Vagina (tissue), 2 donors: ENCODE data around the gene NDUFB8.
A peak's percentile ranks its signal among the peaks of the same experiment; 100 is the strongest.

Source experiments
- CTCF ChIP-seq, 3 experiments: fragments of 450-650 bp in 2 of 3; fragments of 200-600 bp in 1 of 3; sonication (generic) in 1 of 3; IDR thresholded peaks; one replicate each; pipeline ENCODE4 v1.5.1; 2017 to 2019; ENCODE audit warnings: antibody characterized with exemption in 3 of 3, mild to moderate bottlenecking in 2 of 3, moderate library complexity in 2 of 3
- POLR2A ChIP-seq, 2 donors: fragments of 450-650 bp; IDR thresholded peaks; one replicate each; pipeline ENCODE4 v1.6.1; 2017; ENCODE audit warnings: antibody characterized with exemption in 2 of 2, mild to moderate bottlenecking in 2 of 2, moderate library complexity in 2 of 2
- POLR2AphosphoS5 ChIP-seq, 2 donors: sonication (generic); formaldehyde crosslinking; IDR thresholded peaks; one replicate each; pipeline ENCODE4 v1.9.0; 2017; ENCODE audit warnings: antibody characterized with exemption in 2 of 2, mild to moderate bottlenecking in 2 of 2, low read depth in 1 of 2; ENCODE audit not compliant: insufficient read depth in 1 of 2

GRCh38 chr10:100535715-100536353 lies 6.2 kb upstream of the NDUFB8 start, which contains the start of gene HIF1AN:
- TF ChIP-seq CTCF (IDR thresholded peaks at IDR 0.05) (peak; percentile 30 to 88 (median 47)), POLR2AphosphoS5 (IDR thresholded peaks at IDR 0.05; ENCODE audit: insufficient read depth in 1 of 2, low read depth in 1 of 2) (peak; percentile 96 to 98), POLR2A (IDR thresholded peaks at IDR 0.05) (peak in 1 of 2 donors; percentile 60)
